Panc1 (cell line): ENCODE results near the gene CXXC1. TPM values are rescaled to one million over a fixed set of nuclear protein-coding genes. Genes with fewer than 3 reads are reported as not detected.

Experiments used
- ATAC-seq: fragments of 200-7000 bp; cut with Tn5 transposase; 2 replicates; pipeline ENCODE4 v1.9.1; 2020; ENCODE audit warnings: mild to moderate bottlenecking, moderate library complexity
- BruUV-seq: library from RNA; stranded (reverse); fragments of 400-500 nt; replicated peaks from 2 replicates; lab custom pipeline; 2021; lab: Mats Ljungman, UMichigan
- CTCF ChIA-PET: fragments of 300-600 bp; sonication (Branson Sonifier 250); formaldehyde crosslinking; loops from one replicate; lab custom pipeline; 2022; ENCODE audit warnings: antibody characterized with exemption; lab: Charles Lee
- POLR2A ChIA-PET: fragments of 300-600 bp; sonication (Branson Sonifier 250); formaldehyde crosslinking; loops from one replicate; lab custom pipeline; 2022; ENCODE audit warnings: antibody characterized with exemption; lab: Charles Lee
- DNase-seq: peaks from one replicate; pipeline ENCODE4 v3.0.0-alpha.2; 2010; ENCODE audit warnings: low read depth, low spot score
- H3K27ac ChIP-seq: 2 replicates; pipeline ENCODE4 v1.5.1; 2011; ENCODE audit warnings: mild to moderate bottlenecking, low read length, inconsistent platforms
- H3K27me3 ChIP-seq: fragments of 200-500 bp; sonication (Bioruptor generic); 2 replicates; pipeline ENCODE4 v1.6.0; 2014; ENCODE audit warnings: low read length, inconsistent platforms; ENCODE audit not compliant: control insufficient read depth, insufficient read depth
- H3K36me3 ChIP-seq: fragments of 200-500 bp; sonication (Bioruptor generic); 2 replicates; pipeline ENCODE4 v1.5.1; 2014; ENCODE audit warnings: inconsistent platforms, mild to moderate bottlenecking, low read length, moderate library complexity; ENCODE audit not compliant: control insufficient read depth, insufficient read depth
- H3K4me1 ChIP-seq: 2 replicates; pipeline ENCODE4 v1.5.1; 2011; ENCODE audit warnings: inconsistent platforms, mild to moderate bottlenecking, low read length, moderate library complexity; ENCODE audit not compliant: control insufficient read depth, insufficient read depth
- H3K4me3 ChIP-seq, 2 experiments: 2 replicates each; pipeline ENCODE4 v1.5.1; 2011 to 2012; ENCODE audit warnings: low read depth in 2 of 2, low read length in 2 of 2, mild to moderate bottlenecking in 2 of 2, inconsistent platforms in 1 of 2, moderate library complexity in 1 of 2
- H3K9me3 ChIP-seq: fragments of 200-500 bp; sonication (Bioruptor generic); 2 replicates; pipeline ENCODE4 v1.5.1; 2014; ENCODE audit warnings: low read depth, mild to moderate bottlenecking, inconsistent platforms, low read length, moderate library complexity; ENCODE audit not compliant: control insufficient read depth, insufficient read depth
- POLR2AphosphoS5 ChIP-seq: IDR thresholded peaks from 2 replicates; pipeline ENCODE4 v1.6.1; 2012; ENCODE audit warnings: mild to moderate bottlenecking, low read depth, low read length, moderate library complexity
- REST ChIP-seq, 2 experiments: IDR thresholded peaks; 2 replicates each; pipeline ENCODE4 v1.6.1; 2011 to 2012; ENCODE audit warnings: low read depth in 2 of 2, control low read depth in 1 of 2, low read length in 1 of 2, mild to moderate bottlenecking in 1 of 2, moderate library complexity in 1 of 2; ENCODE audit not compliant: insufficient read depth in 1 of 2
- SIN3A ChIP-seq: IDR thresholded peaks from 2 replicates; pipeline ENCODE4 v1.6.1; 2012; ENCODE audit warnings: low read depth, mild to moderate bottlenecking, low read length, moderate library complexity, borderline replicate concordance; ENCODE audit not compliant: insufficient read depth
- TCF7L2 ChIP-seq: IDR thresholded peaks from 2 replicates; pipeline ENCODE4 v1.6.1; 2011; ENCODE audit warnings: mild to moderate bottlenecking, low read depth, low read length, inconsistent platforms
- in situ Hi-C: cut with HindIII; loops from 2 replicates; pipeline ENCODE4 v1.10.0; 2016; ENCODE audit warnings: low sequenced_read_pairs, low pct_unique_long_range_greater_than_20kb
- intact Hi-C: fragments of 100-400 bp; cut with micrococcal nuclease; formaldehyde crosslinking; loops from one replicate; pipeline ENCODE4 v1.10.0; 2022; ENCODE audit not compliant: unreplicated experiment
- total RNA-seq: library from RNA; stranded (reverse); gene quantifications from one replicate; pipeline ENCODE4 v1.2.1, GENCODE V29; 2021; ENCODE audit not compliant: unreplicated experiment
- TF ChIP-seq, protein P1 (sequence below): fragments of 450-650 bp; IDR thresholded peaks from 2 replicates; pipeline ENCODE4 v1.5.1; 2017; ENCODE audit warnings: mild to moderate bottlenecking

CXXC1 gene
- total RNA-seq, 1 experiment from 2014 or later, result 60.8 TPM

- Histone ChIP-seq H3K27me3 (no peaks in the 10 kb centered on the region), H3K9me3 (no peaks in the 10 kb centered on the region), H3K36me3 (no peaks in the 10 kb centered on the region), H3K4me1 (no peaks in the 10 kb centered on the region), H3K27ac (no peak overlapping the region), H3K4me3 (no peak overlapping the region)
- intact Hi-C loops, result no loop called here
- ATAC-seq (no peak), DNase-seq (no peak)
- no TSS peak for BruUV-seq
- TF ChIP-seq TCF7L2, result no peak
- TF ChIP-seq REST (IDR thresholded peaks at IDR 0.05; ENCODE audit: insufficient read depth in 1 of 2, low read depth in 2 of 2, low read length in 1 of 2), result no peak
- TF ChIP-seq POLR2AphosphoS5, result no peak
- TF ChIP-seq SIN3A, result no peak
- TF ChIP-seq, protein P1, sequence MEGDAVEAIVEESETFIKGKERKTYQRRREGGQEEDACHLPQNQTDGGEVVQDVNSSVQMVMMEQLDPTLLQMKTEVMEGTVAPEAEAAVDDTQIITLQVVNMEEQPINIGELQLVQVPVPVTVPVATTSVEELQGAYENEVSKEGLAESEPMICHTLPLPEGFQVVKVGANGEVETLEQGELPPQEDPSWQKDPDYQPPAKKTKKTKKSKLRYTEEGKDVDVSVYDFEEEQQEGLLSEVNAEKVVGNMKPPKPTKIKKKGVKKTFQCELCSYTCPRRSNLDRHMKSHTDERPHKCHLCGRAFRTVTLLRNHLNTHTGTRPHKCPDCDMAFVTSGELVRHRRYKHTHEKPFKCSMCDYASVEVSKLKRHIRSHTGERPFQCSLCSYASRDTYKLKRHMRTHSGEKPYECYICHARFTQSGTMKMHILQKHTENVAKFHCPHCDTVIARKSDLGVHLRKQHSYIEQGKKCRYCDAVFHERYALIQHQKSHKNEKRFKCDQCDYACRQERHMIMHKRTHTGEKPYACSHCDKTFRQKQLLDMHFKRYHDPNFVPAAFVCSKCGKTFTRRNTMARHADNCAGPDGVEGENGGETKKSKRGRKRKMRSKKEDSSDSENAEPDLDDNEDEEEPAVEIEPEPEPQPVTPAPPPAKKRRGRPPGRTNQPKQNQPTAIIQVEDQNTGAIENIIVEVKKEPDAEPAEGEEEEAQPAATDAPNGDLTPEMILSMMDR, result no peak
- POLR2A ChIA-PET, result no interaction called here
- in situ Hi-C loops, result no loop called here
- CTCF ChIA-PET, result no interaction called here
Measured at GRCh38 chr18:50232419-50232818, 55.1 kb downstream of the CXXC1 start.

Other genes starting within 250 kb of the CXXC1 start
- 0.31 TPM for gene MYO5B, start 92.5 kb downstream of the CXXC1 start, total RNA-seq
- gene CFAP53, start 21.2 kb downstream of the CXXC1 start, total RNA-seq, result 0.23 TPM
- 47.3 TPM for gene MBD1, start 6.2 kb downstream of the CXXC1 start, total RNA-seq
- 22.1 TPM for gene SKA1, start 87.4 kb upstream of the CXXC1 start, total RNA-seq